ENCODE measurements around the gene LZTFL1. TPM values are rescaled to one million over a fixed set of nuclear protein-coding genes. Genes with fewer than 3 reads are reported as not detected.

LZTFL1 gene
- total and polyA plus RNA-seq, 2 experiments from 2014 or later = 6.3 to 13.9 TPM

DNA sequence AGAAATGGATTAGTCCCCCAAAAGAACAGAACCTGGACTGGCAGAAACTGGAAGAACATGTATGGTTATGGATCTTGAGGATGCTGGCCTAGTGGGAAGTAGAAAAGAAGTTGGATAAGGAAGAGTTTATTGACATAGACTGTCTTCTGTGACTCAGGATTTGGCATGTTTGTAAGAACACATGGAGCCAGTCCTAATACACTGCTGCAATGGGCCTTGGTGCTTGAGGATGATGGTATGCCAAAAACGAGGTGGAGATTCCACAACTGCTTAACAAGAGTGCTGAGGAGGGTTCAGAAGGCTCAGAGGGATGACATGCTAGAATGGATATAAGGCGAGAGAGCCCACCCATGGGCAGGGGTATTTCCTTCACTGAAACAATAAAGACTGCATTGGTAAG, 22.4 kb downstream of the LZTFL1 start (continued):
- TF ChIP-seq REST (IDR thresholded peaks at IDR 0.05; ENCODE audit: unreplicated experiment) = no peak

DNA sequence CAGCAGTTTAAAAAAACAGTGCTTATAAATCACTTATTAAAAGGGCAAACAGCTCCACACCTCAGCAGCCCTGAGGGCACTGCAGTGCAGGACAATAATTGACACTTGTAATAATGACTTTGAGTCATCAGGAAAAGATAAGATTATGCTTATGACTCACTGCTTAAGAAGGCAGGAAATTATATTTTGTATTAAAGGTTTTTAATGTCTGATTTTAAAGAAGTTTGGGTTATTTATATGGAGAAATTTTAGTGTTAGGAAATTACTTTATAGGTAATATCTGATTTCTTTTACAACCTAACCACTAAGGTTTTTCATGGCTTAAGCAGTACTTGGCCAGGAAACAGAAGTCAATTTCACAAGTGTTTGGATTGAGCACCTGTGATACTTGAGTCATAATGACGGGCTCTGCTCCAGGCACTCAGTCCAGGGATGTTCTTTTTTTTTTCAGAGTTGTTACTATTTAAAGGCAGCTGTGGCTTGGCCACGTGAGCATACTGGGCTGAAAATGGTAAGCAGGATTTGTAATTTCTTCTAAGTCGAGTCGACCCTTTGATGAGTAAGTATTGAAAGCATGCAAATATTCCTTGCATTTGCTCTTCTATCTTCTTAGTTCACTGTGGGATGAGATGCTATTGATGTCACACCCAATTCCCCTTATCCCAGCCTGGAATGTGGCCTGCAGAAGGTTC, 23.9 kb downstream of the LZTFL1 start:
- ATAC-seq = no peak
- H3K36me3 Mint-ChIP-seq (ENCODE audit: low read depth) = no peaks in the 10 kb centered on the region
- no peaks in the 10 kb centered on the region for H3K79me2 ChIP-seq (replicated peaks; ENCODE audit: insufficient read depth)
- DNase-seq (ENCODE audit: low spot score) = no peak
- H3K36me3 ChIP-seq (ENCODE audit: insufficient read depth) = no peaks in the 10 kb centered on the region
- H4K20me1 ChIP-seq (replicated peaks; ENCODE audit: insufficient read depth) = no peaks in the 10 kb centered on the region
- H3K27ac ChIP-seq (ENCODE audit: low read depth) = no peak overlapping the region
- H3K4me1 ChIP-seq (ENCODE audit: insufficient read depth) = no peaks in the 10 kb centered on the region
- peaks cover 16% of the 10 kb centered on the region; the same call in 2 of the 3 replicates for H3K9me3 Mint-ChIP-seq
- H3K27me3 Mint-ChIP-seq (ENCODE audit: insufficient read depth, low read depth, poor library complexity) = no peaks in the 10 kb centered on the region
- H3K4me2 ChIP-seq = no peak overlapping the region
- H2AFZ ChIP-seq = no peak overlapping the region
- no peaks in the 10 kb centered on the region; the same call in 1 of the 2 replicates for H3K9me2 ChIP-seq (ENCODE audit: insufficient read depth)
- H3F3A ChIP-seq (replicated peaks; ENCODE audit: low read depth) = no peaks in the 10 kb centered on the region
- no peak overlapping the region for H3K4me3 ChIP-seq
- no peak overlapping the region for H3K27ac Mint-ChIP-seq
- H3K27me3 ChIP-seq (ENCODE audit: insufficient read depth) = no peaks in the 10 kb centered on the region
- H3K4me3 Mint-ChIP-seq = no peak overlapping the region
- no peaks in the 10 kb centered on the region for H3K4me1 Mint-ChIP-seq
- TF ChIP-seq STAT1 (IDR thresholded peaks at IDR 0.05; ENCODE audit: unreplicated experiment) = no peak
- TF ChIP-seq ZNF114 (CRISPR knock-in tag; IDR thresholded peaks at IDR 0.05) = no peak
- TF ChIP-seq CREB1 (CRISPR knock-in tag; IDR thresholded peaks at IDR 0.05; ENCODE audit: low read depth) = no peak
- TF ChIP-seq POLR2AphosphoS5 (IDR thresholded peaks at IDR 0.05; ENCODE audit: low read depth) = no peak
- no peak for TF ChIP-seq CTCF (conservative IDR thresholded peaks at IDR 0.05; ENCODE audit: low read depth in 2 of 2)
- TF ChIP-seq JUNB (IDR thresholded peaks at IDR 0.05; ENCODE audit: unreplicated experiment) = no peak
- TF ChIP-seq REST (IDR thresholded peaks at IDR 0.05; ENCODE audit: unreplicated experiment) = no peak
- TF ChIP-seq, protein P1, sequence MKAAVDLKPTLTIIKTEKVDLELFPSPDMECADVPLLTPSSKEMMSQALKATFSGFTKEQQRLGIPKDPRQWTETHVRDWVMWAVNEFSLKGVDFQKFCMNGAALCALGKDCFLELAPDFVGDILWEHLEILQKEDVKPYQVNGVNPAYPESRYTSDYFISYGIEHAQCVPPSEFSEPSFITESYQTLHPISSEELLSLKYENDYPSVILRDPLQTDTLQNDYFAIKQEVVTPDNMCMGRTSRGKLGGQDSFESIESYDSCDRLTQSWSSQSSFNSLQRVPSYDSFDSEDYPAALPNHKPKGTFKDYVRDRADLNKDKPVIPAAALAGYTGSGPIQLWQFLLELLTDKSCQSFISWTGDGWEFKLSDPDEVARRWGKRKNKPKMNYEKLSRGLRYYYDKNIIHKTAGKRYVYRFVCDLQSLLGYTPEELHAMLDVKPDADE (IDR thresholded peaks at IDR 0.05) = no peak
- TF ChIP-seq EZH2 (IDR thresholded peaks at IDR 0.05; ENCODE audit: low read depth, unreplicated experiment) = no peak
- no peak for TF ChIP-seq NANOG (IDR thresholded peaks at IDR 0.05; ENCODE audit: borderline replicate concordance)
- TF ChIP-seq ZNF331 (CRISPR knock-in tag; IDR thresholded peaks at IDR 0.05; ENCODE audit: low read depth) = no peak

All from GM23338 (cell line).